B cell (primary cell): ENCODE data around the gene LMAN2. TPM values are rescaled to one million over a fixed set of nuclear protein-coding genes. Genes with fewer than 3 reads are reported as not detected.

Experiments
- ATAC-seq: fragments of 200-7000 bp; cut with Tn5 transposase; one replicate; pipeline ENCODE4 v1.10.0; 2021; ENCODE audit warnings: low read depth, mild to moderate bottlenecking, moderate number of reproducible peaks, moderate library complexity
- CTCF ChIA-PET: fragments of 350-600 bp; sonication (Branson Sonifier 250); formaldehyde crosslinking; loops from one replicate; lab custom pipeline; 2021; ENCODE audit warnings: antibody characterized with exemption, inconsistent platforms; lab: Charles Lee
- POLR2A ChIA-PET: fragments of 350-600 bp; sonication (Branson Sonifier 250); formaldehyde crosslinking; loops from one replicate; lab custom pipeline; 2021; ENCODE audit warnings: antibody characterized with exemption; lab: Charles Lee
- DNase-seq: peaks from one replicate; pipeline ENCODE4 v3.0.0; 2013
- H2AFZ ChIP-seq: 2 replicates; pipeline ENCODE4 v1.6.1; 2012; ENCODE audit warnings: mild to moderate bottlenecking, low read depth, low read length; ENCODE audit not compliant: insufficient read depth, poor library complexity, severe bottlenecking
- H3K27ac ChIP-seq, 2 donors: 1 replicate in 1 of 2; 2 replicates in 1 of 2; pipeline ENCODE4 v1.5.1; 2012 to 2013; ENCODE audit warnings: low read length in 2 of 2, mild to moderate bottlenecking in 2 of 2, moderate library complexity in 1 of 2
- H3K27me3 ChIP-seq, 4 experiments: fragments of 200-600 bp in 1 of 4; sonication (generic) in 1 of 4; replicated peaks in 1 of 4; 1 replicate in 2 of 4; 2 replicates in 2 of 4; pipeline versions ENCODE4 v1.6.1 to v1.7.0; 2013 to 2016; ENCODE audit warnings: low read length in 3 of 4, mild to moderate bottlenecking in 2 of 4, mixed read lengths in 1 of 4, moderate library complexity in 1 of 4; ENCODE audit not compliant: insufficient read depth in 4 of 4, control insufficient read depth in 3 of 4; ENCODE audit errors: control extremely low read depth in 1 of 4
- H3K36me3 ChIP-seq, 2 experiments: replicated peaks in 1 of 2; 1 replicate in 1 of 2; 2 replicates in 1 of 2; pipeline versions ENCODE4 v1.6.1 to v1.7.1; 2013; ENCODE audit warnings: low read length in 1 of 2; ENCODE audit not compliant: insufficient read depth in 2 of 2, control insufficient read depth in 1 of 2; ENCODE audit errors: control extremely low read depth in 1 of 2, extremely low read depth in 1 of 2
- H3K4me1 ChIP-seq, 2 donors: fragments of 200-600 bp in 1 of 2; sonication (generic) in 1 of 2; 1 replicate in 1 of 2; 2 replicates in 1 of 2; pipeline versions ENCODE4 v1.5.1 to v1.6.1; 2013 to 2017; ENCODE audit warnings: low read length in 2 of 2; ENCODE audit not compliant: control insufficient read depth in 2 of 2, insufficient read depth in 2 of 2
- H3K4me2 ChIP-seq: replicated peaks from 2 replicates; pipeline ENCODE3; 2012; ENCODE audit warnings: mild to moderate bottlenecking, low read depth, low read length; ENCODE audit not compliant: poor library complexity, severe bottlenecking
- H3K4me3 ChIP-seq, 5 experiments: fragments of 200-600 bp in 1 of 5; sonication (generic) in 1 of 5; 1 replicate in 3 of 5; 2 replicates in 2 of 5; pipeline versions ENCODE4 v1.5.1 to v1.7.0; 2011 to 2016; ENCODE audit warnings: low read length in 4 of 5, mild to moderate bottlenecking in 4 of 5, low read depth in 2 of 5, control low read depth in 1 of 5, moderate library complexity in 1 of 5; ENCODE audit not compliant: insufficient read depth in 1 of 5; ENCODE audit errors: control extremely low read depth in 1 of 5, extremely low read depth in 1 of 5
- H3K79me2 ChIP-seq: fragments of 200-600 bp; sonication (generic); one replicate; pipeline ENCODE4 v1.6.0; 2016; ENCODE audit warnings: low read length; ENCODE audit not compliant: control insufficient read depth, insufficient read depth
- H3K9ac ChIP-seq: fragments of 200-600 bp; sonication (generic); 2 replicates; pipeline ENCODE4 v1.6.1; 2017; ENCODE audit warnings: mild to moderate bottlenecking, low read length, moderate library complexity
- H3K9me3 ChIP-seq, 3 donors: one replicate each; pipeline versions ENCODE4 v1.6.1 to v1.7.1; 2013; ENCODE audit warnings: low read length in 2 of 3; ENCODE audit not compliant: control insufficient read depth in 2 of 3, insufficient read depth in 1 of 3; ENCODE audit errors: control extremely low read depth in 1 of 3
- H4K20me1 ChIP-seq: 2 replicates; pipeline ENCODE4 v1.6.0; 2012; ENCODE audit warnings: mild to moderate bottlenecking, low read length; ENCODE audit not compliant: insufficient read depth, control insufficient read depth, poor library complexity, severe bottlenecking
- H3K27ac Mint-ChIP-seq: one replicate; pipeline ENCODE4 v1.8.0; 2021; ENCODE audit warnings: mixed read lengths
- H3K27me3 Mint-ChIP-seq: one replicate; pipeline ENCODE4 v1.8.0; 2021; ENCODE audit warnings: mixed read lengths
- H3K4me1 Mint-ChIP-seq: one replicate; pipeline ENCODE4 v1.8.0; 2021; ENCODE audit warnings: mixed read lengths
- H3K4me3 Mint-ChIP-seq: one replicate; pipeline ENCODE4 v1.8.0; 2021; ENCODE audit warnings: mixed read lengths
- H3K9me3 Mint-ChIP-seq: one replicate; pipeline ENCODE4 v1.8.0; 2022; ENCODE audit warnings: mixed read lengths; ENCODE audit not compliant: insufficient read depth
- CTCF ChIP-seq: fragments of 200-600 bp; IDR thresholded peaks from one replicate; pipeline ENCODE4 v1.8.0; 2022; ENCODE audit warnings: antibody characterized with exemption, mild to moderate bottlenecking
- EZH2 ChIP-seq: IDR thresholded peaks from 2 replicates; pipeline ENCODE4 v1.6.1; 2012; ENCODE audit warnings: borderline replicate concordance, low read depth, mild to moderate bottlenecking, moderate library complexity, low read length; ENCODE audit not compliant: insufficient read depth, poor library complexity, severe bottlenecking
- WGBS: methylation state at CpG from one replicate; pipeline ENCODE4 v1.1.5; 2013; ENCODE audit warnings: missing lambda C conversion rate; ENCODE audit not compliant: insufficient coverage; 5-methylcytosine and 5-hydroxymethylcytosine counted together
- intact Hi-C: fragments of 100-400 bp; cut with micrococcal nuclease; formaldehyde crosslinking; loops from one replicate; pipeline ENCODE4 v1.10.0; 2022
- polyA plus RNA-seq: library from polyadenylated mRNA; depleted of rRNA; stranded (reverse); fragments of >200 nt; gene quantifications from 2 replicates; pipeline ENCODE4 v1.2.3, GENCODE V29; 2012
- total RNA-seq, 2 donors: library from RNA; stranded (reverse); fragments of 120-200 nt in 1 of 2; gene quantifications; 1 replicate in 1 of 2; 2 replicates in 1 of 2; pipeline versions ENCODE4 v1.2.3 to v1.2.4, GENCODE V29; 2013 to 2022

Gene LMAN2
- total and polyA plus RNA-seq, 2 donors (not counting 1 experiment from before 2014, with no cell fraction given): 99.4 to 123 TPM

DNA sequence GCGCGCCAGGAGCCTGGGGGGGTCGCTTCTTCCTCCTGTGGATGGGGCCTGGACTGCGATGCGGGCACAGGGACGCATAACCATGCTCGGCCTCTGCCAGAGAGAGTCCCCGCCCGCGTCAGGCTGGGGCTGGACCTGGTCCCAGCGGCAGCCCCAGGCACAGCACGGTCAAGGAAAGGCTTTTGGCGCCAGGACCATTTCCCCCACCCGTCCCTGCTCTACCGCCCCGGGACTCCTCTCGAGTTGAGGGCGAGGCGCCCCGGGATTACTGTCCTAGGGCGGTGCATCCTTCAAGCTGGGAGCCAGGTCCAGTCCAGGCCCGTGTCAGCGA lies 40.1 kb downstream of the LMAN2 start:
- intact Hi-C loops: loop anchor here (10.0 kb wide), 1 partner anchor 803 kb away; the partner anchor contains the start of gene N4BP3
- ChIA-PET POLR2A (interaction anchor here (0.6 to 1.4 kb wide), 2 partner anchors 9 to 178 kb away, joined by 3 read pairs; partner anchors contain the start of gene NSD1), CTCF (interaction anchor here (1.0 to 4.9 kb wide), 7 partner anchors 7 to 204 kb away, joined by 3 to 34 read pairs (median 7); partner anchors contain the start of gene LMAN2)
- H3K4me1 ChIP-seq: peaks cover 43 to 62% of the 10 kb centered on the region in 2 donors
- H3K9me3 ChIP-seq: peaks cover 0 to 2% (median 0%) of the 10 kb centered on the region in 3 donors
- ATAC-seq (no peak), DNase-seq (no peak)
- H3K4me2 ChIP-seq: peak overlapping the region; percentile 99
- no peaks in the 10 kb centered on the region for H3K9me3 Mint-ChIP-seq
- H2AFZ ChIP-seq: peak overlapping the region; percentile 68
- peak overlapping the region; percentile 72 for H3K9ac ChIP-seq
- H3K36me3 ChIP-seq: peaks cover 0 to 12% of the 10 kb centered on the region in 2 experiments
- TF ChIP-seq CTCF: no peak
- no peak for TF ChIP-seq EZH2
- H4K20me1 ChIP-seq: peaks cover 52% of the 10 kb centered on the region
- H3K4me1 Mint-ChIP-seq: peaks cover 46% of the 10 kb centered on the region
- 0% methylated on average over 21 of the region's 23 CpGs for WGBS
- peak overlapping the region; percentile 46 for H3K27ac Mint-ChIP-seq
- H3K27me3 Mint-ChIP-seq: no peaks in the 10 kb centered on the region
- H3K4me3 Mint-ChIP-seq: peak overlapping the region; percentile 90
- H3K79me2 ChIP-seq: peaks cover 25% of the 10 kb centered on the region
- H3K4me3 ChIP-seq: peak overlapping the region in 4 of 5 experiments; percentile 56 to 80 (median 67)
- H3K27me3 ChIP-seq: no peaks in the 10 kb centered on the region
- H3K27ac ChIP-seq: no peak overlapping the region

DNA sequence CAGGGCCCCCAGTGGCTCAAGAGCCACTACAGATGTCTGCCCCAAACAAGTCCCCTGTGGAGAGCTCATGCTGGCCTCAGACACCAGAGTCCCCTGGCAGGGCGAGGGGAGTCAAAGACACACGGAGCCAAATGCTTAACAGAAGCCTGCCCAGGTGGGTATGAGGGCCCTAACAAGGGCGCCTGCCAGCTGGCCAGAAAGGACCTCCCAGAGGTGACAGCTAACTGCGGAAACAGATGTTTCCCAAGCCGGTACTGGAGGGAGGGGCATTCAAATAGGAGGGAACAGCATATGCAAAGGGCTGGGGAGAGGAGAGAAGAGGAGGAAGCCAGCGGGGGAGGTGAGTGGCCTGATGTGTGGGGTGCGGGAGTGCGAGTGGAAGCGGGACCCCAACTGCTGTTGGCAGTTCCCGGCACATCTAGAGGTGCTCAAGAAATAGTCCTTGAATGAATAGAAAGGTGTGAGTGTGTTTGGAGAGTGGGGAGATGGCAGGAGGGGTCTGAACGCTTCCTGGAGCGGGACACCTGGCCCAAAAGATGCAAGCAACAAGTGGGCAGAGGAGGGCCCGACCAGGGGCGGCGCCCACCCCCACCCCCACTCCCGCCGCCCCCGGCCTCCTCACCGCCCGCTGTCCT lies 40.6 kb downstream of the LMAN2 start:
- H3K79me2 ChIP-seq: peaks cover 25% of the 10 kb centered on the region
- H3K4me2 ChIP-seq: peak overlapping the region; percentile 99
- H3K27me3 ChIP-seq: no peaks in the 10 kb centered on the region
- no peak overlapping the region for H3K27ac ChIP-seq
- Mint-ChIP-seq H3K4me1 (peaks cover 51% of the 10 kb centered on the region), H3K9me3 (no peaks in the 10 kb centered on the region), H3K27ac (peak overlapping the region; percentile 84), H3K27me3 (no peaks in the 10 kb centered on the region), H3K4me3 (peak overlapping the region; percentile 90)
- POLR2A ChIA-PET: interaction anchor here (1.2 to 1.4 kb wide), 2 partner anchors 9 to 40 kb away, joined by 3 read pairs; partner anchors contain the start of gene LMAN2
- peaks cover 0 to 2% (median 0%) of the 10 kb centered on the region in 3 donors for H3K9me3 ChIP-seq
- H3K36me3 ChIP-seq: peaks cover 2 to 17% of the 10 kb centered on the region in 2 experiments
- intact Hi-C loops: loop anchor here (10.0 kb wide), 1 partner anchor 804 kb away; the partner anchor contains the start of gene N4BP3
- DNase-seq (peak; percentile 78), ATAC-seq (peak; percentile 25)
- no peak for TF ChIP-seq CTCF
- TF ChIP-seq EZH2: no peak
- peak overlapping the region in 4 of 5 experiments; percentile 15 to 80 (median 67) for H3K4me3 ChIP-seq
- H3K4me1 ChIP-seq: peaks cover 43 to 62% of the 10 kb centered on the region in 2 donors
- no peak overlapping the region for H2AFZ ChIP-seq
- peaks cover 57% of the 10 kb centered on the region for H4K20me1 ChIP-seq
- CTCF ChIA-PET: interaction anchor here (0.7 to 4.9 kb wide), 18 partner anchors 8 to 281 kb away, joined by 3 to 34 read pairs (median 6); partner anchors contain the start of genes LMAN2 and TMED9
- H3K9ac ChIP-seq: peak overlapping the region; percentile 72
- WGBS: under 1% methylated on average over 10 of the region's 20 CpGs
